HG02588 (cell line): ENCODE data around the gene GET3.

Source experiments
- ATAC-seq: cut with Tn5 transposase; IDR thresholded peaks from one replicate; pipeline ENCODE4 v1.9.1; 2021; ENCODE audit warnings: mild to moderate bottlenecking, moderate library complexity; ENCODE audit not compliant: unreplicated experiment

Gene GET3

DNA sequence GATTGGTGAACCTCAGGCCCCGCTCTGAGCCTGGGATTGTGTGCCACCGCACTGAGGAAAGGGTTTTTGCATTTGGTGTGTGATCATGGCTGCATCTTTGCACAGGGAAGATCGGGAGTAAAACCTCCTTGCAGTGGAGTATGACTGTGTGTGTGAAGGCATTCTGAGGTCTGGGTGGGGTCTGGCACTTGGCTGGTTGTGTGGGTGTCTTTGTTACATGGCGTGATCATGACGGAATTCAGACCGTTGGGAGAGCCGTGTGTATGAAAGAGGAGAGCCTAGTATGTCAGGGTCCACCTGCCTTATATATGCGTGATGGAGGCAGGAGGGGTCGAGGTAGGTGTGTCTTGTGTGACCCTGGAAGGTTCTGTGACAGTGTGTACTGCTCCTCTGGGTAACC lies 13.6 kb downstream of the GET3 start:
- no peak for ATAC-seq

DNA sequence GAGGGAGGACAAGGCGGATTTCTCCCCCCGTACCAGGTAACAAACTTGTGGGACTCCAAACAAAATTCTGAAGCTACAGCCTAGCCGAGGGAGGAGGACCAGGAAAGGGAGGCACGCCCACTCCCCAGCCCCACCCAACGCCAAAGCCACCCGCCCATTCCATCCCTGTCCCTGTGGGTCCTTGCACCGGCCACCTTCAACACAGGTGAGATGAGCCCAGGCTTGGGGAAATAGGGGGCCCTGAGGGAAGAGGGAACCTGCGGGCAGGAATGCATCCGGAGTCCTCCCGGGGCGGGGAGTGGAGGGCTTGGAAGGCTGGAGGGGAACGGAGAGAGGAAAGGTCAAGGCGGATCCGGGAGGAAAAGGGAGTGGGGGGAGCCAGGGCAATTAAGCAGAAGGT lies 14.3 kb downstream of the GET3 start, which contains the start of gene BEST2:
BEST2 (plus strand) TSS at position 157 of the 400 bp plus-strand sequence. CDS start 802 bp downstream, outside the sequence.
- ATAC-seq, result no peak

DNA sequence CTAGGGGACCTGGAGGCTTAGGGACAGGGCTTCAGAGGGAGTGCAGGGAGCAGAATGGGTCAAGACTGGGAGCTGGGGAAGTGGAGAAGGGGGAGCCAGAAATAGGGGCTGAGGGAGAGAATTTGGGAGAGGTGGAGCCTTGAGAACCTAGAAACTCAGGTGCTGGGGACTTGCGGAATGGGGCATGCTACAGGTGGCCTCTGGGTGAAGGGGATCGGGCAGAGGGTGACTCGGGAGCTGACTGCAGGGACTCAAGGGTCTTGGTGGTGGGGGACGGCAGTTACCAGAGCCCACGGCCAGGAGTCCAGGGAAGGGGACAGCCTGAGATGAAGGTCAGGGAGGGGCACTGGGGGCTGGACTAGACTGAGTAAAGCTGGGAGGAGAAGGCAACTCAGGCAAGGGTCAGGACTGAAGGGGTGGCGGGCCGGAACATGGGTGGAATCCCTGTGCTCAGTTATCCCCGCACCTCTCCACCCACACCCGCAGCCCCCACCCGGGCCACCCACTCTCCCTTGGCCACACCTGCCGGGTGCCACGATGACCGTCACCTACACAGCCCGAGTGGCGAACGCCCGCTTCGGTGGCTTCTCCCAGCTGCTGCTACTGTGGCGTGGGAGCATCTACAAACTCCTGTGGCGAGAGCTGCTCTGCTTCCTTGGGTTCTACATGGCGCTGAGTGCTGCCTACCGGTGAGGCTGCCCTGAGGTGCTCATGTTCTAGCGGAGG lies 14.9 kb downstream of the GET3 start:
- no peak for ATAC-seq

DNA sequence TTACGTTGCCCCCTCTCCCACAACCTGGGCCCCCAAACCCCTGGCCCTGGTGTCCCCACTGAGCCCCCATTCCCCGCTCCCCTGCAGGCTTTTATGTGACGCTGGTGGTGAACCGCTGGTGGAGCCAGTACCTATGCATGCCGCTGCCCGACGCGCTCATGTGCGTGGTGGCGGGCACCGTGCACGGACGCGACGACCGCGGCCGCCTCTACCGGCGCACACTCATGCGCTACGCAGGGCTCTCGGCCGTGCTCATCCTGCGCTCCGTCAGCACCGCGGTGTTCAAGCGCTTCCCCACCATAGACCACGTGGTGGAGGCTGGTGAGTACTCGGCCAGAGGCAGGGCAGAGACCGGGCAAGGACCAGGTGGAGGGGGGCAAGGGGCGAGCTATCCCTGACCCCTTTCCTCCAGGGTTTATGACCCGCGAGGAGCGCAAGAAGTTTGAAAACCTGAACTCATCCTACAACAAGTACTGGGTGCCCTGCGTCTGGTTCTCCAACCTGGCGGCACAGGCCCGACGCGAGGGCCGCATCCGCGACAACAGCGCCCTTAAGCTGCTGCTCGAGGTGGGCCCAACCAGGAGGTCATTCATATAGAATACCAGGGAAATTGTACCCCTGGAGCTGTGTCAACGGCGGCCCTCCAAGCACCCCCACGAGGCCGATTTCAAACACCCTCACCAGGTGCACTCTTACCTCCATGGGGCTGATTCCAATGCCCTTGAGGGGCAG lies 17.3 kb downstream of the GET3 start:
- no peak for ATAC-seq

DNA sequence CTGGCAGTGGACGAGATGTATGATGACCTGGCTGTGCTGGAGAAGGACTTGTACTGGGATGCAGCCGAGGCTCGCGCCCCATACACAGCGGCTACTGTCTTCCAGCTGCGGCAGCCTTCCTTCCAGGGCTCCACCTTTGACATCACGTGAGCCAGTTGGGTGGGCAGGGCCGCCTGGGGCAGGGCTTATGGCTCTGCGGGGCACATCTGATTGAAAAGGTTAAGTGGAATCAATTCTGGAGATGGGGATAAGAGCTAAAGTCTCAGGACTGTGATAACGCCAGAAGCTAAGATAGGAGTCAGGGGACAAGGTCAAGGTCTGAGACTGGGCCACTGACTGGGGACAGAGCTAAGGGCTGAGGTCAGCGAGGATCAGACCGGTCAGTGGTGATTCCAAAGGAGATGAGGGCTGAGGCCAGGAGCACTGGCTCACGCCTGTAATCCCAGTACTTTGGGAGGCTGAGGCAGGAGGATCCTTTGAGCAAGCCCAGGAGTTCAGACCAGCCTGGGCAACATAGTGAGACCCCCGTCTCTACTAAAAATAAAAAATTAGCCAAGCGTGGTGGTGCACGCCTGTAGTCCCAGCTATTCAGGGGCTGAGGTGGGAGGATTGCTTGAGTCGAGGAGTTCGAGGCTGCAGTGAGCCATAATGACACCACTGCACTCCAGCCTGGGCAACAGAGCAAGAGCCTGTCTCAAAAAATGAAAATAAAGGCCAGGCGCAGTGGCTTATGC lies 19.0 kb downstream of the GET3 start:
- no peak for ATAC-seq

DNA sequence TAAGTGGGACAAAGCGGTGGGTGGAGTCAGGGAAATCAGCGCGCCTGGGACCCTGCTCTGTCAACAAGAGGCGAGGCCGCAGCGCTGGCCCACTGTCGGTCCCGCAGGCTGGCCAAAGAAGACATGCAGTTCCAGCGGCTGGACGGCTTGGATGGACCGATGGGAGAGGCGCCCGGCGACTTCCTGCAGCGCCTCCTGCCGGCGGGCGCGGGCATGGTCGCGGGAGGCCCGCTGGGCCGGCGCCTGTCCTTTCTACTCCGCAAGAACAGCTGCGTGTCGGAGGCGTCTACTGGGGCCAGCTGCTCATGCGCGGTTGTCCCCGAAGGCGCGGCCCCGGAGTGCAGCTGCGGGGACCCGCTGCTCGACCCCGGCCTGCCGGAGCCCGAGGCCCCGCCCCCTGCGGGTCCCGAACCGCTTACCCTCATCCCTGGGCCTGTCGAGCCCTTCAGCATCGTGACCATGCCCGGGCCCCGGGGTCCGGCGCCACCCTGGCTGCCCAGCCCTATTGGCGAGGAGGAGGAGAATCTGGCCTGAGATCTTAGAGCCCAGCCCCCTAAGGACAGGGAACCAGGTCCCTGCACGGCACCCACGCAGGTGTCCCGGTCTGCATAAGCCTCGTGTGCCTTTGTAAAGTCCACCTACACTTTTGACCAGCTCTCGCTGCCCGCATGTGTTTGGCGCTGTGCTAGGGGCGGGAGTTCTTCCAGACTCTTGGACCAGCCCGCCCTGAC lies 20.4 kb downstream of the GET3 start:
- ATAC-seq, result no peak

DNA sequence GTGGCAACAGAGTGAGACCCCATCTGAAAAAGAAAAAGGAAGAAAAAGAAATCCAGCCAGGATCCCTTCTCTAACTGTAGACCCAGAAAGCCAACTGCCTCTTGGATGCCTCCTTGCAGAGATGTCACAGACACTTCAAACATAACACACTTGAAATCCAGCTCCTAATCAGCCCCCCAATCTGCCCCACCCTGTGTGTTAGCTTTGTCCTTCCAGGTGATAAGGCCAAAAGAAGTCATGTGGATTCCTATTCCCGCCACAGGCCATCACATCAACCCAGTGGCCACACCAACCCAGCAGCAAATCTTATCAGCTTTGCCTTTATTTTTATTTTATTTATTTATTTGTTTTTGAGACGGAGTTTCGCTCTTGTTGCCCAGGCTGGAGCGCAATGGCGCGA lies 22.4 kb downstream of the GET3 start:
- ATAC-seq, result no peak

DNA sequence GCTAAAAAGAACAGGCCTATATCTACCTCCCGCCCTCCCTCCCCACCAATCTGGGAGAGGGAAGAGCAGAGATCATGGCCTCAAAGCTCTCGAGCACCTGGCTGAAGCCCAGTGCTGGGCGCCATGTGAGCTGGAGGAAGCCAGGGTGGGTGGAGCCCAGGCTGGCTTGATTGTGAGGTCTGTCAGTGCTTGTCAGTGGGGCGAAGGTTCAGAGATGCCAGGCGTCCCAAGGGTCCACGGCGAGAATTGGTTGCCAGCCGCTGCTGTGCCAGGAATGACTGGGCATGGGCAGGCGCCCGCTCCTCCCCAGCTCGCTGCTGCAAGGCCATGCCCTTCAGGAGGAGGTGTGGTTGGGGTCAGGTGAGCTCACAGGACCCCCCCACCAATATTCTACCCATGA lies 25.8 kb downstream of the GET3 start:
- ATAC-seq, result no peak

DNA sequence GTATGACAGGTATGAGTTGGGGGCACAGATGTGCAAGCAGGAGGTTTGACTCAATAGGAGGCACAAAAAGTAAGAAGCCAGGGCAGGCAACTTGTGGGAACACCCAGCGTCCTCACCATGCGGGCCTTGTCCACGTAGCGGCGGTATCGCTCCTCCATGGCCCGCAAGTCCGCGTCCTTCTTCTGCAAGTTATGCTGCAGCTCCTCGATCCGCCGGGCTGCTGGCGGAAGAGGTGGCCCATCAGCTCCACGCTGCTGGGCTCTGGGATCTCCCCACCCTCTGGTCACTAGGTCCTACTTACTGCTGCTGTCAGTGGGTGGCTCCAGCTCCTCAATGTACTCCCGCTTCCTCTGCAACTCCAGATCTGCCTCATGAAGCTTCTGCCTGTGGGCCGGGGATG lies 27.4 kb downstream of the GET3 start:
- no peak for ATAC-seq

DNA sequence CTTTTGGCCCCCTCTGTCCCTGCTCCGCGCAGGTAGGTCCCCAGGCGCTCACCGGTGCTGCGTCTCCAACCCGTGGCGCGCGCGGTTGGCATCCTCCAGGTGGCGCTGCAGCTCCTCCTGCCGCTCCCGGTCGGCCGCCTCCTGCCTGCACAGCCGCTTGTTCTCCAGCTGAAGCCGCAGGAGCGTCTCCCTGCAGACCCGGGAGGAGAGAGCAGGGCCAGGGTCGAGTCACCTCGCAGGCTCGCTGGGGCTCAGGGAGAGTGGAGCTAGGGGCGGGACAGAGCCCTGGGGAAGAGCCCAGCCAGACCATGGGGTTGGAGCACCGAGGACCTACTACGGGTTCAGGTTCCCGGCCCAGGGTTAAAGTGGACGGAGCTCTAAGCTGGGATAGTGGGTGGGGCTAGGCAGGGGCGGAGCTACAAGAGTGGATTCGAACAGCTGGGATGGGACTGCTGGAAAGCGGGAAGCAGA lies 28.8 kb downstream of the GET3 start:
- no peak for ATAC-seq

DNA sequence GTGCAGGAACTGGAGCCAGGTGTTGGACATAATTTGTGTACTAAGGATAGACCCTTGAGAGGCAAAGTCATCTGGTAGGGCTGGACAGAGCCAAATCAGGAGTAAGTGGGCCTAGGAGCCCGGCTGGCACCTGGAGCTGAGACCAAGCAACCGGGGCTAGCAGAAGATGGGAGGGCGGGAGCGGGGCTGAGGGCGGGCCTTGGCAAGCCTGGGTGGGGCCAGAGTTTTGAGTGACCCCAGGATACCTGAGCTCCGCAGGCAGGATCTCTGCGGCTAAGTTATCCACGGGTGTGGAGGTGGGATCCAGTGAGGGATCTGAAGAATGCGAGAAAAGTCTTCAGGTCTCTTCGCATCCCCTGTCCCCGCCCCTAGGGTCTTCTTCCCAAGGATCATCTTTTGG lies 29.9 kb downstream of the GET3 start:
- ATAC-seq, result no peak

DNA sequence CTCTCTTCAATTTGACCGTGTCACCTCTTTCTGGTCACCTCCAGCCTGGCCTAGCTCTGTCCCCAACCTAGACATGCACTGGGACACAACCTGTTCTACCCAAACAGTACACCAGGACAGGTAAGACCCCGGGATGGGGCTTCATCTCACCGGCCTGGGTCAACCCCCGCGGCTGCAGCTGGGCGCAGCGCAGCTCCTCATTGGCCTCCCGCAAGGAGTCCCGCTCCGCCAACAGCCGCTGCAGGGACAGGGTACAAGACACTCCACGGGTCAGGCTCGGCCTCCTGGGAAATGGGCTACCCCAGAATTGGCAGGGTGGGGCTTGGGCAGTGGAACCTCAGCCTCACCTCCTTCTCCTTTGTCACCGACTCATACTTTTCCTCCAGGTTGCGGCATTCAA lies 30.4 kb downstream of the GET3 start:
- ATAC-seq, result no peak

DNA sequence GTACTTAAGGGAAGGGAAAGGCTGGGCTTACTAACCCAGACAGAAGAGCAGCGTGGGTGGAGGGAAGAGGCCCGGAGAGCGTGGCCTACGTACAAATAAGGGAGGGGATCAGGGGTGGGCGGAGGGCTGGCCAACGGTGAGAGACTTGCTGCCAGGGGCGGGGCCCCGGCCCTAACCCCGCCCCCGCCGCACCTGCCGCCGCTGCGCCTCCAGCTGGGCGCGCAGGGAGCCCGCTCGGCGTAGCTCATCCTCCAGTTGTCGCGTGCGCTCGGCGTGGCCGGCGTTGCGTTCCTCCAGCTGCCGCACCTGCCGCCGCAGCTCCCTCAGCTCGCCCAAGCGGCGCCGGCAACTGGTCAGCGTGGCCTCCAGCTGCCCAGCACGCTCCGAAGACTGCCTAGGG lies 32.4 kb downstream of the GET3 start:
- no peak for ATAC-seq

DNA sequence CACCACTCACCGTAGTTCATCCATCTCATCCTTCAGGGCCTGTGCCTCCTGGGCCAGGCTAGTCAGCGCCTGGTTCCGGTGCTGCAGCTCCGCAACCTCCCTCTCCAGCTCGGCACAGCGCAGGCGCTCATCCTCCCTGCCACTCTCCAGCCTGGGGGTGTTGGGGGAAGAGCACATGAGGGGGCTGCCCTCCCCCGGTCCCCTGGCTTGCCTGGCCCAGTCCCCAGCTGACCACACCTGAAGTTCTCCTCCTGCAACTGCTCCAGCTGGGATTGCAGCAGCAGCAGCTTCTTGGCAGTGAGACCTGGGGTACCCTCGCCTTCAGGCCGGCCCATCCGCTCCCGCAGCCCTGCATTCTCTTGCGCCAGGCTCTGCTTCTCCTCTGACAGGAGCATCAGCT lies 33.6 kb downstream of the GET3 start:
- ATAC-seq, result no peak

DNA sequence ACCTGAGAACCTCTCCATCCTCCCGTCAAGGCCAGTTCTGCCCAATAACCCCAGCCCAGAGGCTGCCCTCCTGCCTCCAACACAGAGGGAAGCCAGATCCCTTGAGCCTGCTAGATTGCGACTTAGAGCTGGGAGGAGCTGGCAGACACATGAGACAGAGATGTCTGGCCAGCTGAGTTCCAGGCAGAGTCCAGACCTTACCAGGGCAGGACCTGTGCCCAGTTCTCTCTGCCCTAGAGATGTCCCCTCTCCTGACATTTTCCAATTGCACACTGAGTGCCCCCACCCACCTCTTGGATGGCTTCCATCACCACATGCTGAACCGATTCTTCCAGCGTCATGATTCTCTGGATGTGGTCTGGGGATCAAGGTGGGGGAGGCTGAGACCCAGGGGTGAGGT lies 35.0 kb downstream of the GET3 start:
- ATAC-seq, result no peak

DNA sequence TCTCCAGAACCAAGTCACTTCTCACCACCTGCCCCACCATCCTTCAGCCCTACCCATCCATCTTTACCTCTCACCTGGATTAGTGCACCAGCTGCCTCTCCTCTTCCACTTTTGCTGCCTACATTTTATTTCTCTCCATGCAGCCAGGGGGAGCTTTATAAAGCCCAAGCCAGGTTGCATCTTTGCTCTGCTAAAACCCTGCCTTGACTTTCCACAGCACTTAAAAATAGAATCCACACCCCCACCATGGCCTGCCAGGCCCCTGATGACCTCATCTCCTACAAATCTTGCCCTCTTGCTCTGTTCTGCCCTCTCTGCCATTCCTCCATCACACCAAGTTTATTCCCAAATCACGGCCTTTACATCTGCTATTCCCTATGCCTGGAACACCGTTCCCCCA lies 36.3 kb downstream of the GET3 start:
- no peak for ATAC-seq

DNA sequence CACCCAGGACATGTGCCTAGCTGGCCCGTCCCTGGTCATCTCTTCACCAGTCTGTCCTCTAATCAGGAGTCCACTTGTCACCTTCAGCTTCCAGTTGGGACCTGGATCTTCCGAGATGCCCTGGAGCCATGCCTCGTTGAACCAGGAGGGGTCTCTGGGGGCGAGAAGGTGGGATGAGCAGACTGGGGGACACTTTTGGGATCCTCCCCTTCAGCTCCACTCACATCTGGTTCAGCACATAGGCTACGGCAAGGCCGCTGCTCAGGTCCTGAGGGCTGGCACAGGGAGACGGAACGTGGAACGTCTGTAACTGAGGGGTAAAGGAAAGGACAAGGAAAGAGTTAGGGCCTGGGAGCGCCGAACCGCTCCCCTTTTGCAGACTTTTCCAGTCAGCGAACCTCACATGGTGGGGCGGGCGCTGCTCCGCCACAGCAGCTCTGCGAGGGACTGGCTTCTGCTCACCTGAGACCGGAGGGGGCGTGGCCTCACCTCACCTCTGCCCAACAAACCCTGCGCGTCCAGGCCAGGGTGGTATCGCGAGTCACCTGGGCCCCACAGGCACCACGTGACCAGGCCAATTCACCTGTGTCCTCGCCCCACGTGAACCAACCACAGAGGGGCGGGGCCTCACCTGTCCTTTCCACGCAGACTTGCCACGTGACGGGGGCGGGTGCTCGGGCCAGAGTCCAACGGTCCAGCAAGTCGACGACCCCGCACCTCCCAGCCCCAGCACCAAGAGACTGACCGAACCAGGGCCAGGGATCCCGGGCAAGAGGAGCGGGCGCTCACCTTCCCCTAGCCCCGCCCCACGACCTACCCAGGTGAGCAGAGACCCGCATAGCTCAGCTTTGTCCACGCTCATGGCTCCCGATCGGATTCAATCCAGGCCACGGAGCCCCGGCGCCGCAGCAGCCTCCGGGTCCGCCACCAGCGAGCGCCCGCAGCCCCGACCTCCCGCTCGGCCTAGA lies 37.6 kb downstream of the GET3 start, which contains the start of gene HOOK2:
HOOK2 (minus strand) TSS at position 965 of the 968 bp plus-strand sequence; CDS start at position 862, 103 bp downstream.
- peak; percentile 6 for ATAC-seq

DNA sequence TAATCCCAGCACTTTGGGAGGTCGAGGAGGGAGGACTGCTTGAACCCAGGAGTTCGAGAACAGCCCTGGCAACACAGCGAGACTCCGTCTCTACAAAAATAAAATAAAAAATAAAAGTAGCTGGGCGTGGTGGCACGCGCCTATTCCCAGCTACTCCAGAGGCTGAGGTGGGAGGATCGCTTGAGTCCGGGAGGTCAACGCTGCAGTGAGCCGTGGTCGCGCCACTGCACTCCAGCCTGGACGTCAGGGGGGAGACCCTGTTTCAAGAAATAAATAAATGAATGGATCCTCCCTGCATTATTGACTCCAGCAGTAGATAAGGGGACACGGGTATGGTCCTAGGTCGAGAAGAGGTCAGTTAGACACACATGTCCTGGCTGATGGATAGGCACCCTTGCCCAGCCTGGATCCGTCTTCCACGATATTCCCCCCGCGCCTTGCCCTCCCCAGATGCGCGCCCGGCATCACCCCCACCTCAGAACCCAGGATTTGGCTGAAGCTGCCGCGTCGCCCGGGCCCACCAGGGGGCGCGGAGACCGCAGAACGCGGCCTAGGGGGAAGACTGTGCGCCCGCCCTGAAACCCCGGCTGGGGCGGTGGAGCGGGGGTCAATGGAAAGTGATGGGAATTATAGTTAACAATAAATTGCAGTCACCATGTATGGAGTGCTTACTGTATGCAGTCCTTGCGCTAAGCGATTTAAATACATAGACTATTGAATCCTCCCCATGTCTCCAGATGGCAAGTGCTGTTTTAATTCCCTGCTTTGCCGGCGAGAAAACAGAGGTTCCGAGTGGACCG lies 40.1 kb downstream of the GET3 start:
- ATAC-seq, result no peak
